Cardiac muscle cell (in vitro differentiated cells and primary cell): ENCODE measurements around the gene MAP9. TPM values are rescaled to one million over a fixed set of nuclear protein-coding genes. Genes with fewer than 3 reads are reported as not detected.
"Not testable (repeated sequence)": the region's sequence is repeated elsewhere in the genome, so short reads cannot be mapped to it uniquely, and the experiment has no call there.

Source experiments
- DNase-seq, 2 donors: peaks; one replicate each; pipeline versions ENCODE4 v3.0.0 to v3.0.0-alpha.2; 2010 to 2017; ENCODE audit warnings: low read depth in 1 of 2, low spot score in 1 of 2
- H3K27ac ChIP-seq: fragments of 200-600 bp; sonication (generic); 2 replicates; pipeline ENCODE4 v1.5.1; 2016
- H3K27me3 ChIP-seq: fragments of 200-600 bp; sonication (generic); 2 replicates; pipeline ENCODE4 v1.6.0; 2016; ENCODE audit warnings: control low read depth
- H3K36me3 ChIP-seq: fragments of 200-600 bp; sonication (generic); 2 replicates; pipeline ENCODE4 v1.5.1; 2016; ENCODE audit warnings: control low read depth
- H3K4me1 ChIP-seq: fragments of 200-600 bp; sonication (generic); 2 replicates; pipeline ENCODE4 v1.8.1; 2017; ENCODE audit warnings: low read depth, mild to moderate bottlenecking, mixed run types
- H3K4me3 ChIP-seq: fragments of 200-600 bp; sonication (generic); 2 replicates; pipeline ENCODE4 v1.5.1; 2016; ENCODE audit warnings: mild to moderate bottlenecking
- H3K9me3 ChIP-seq: fragments of 200-600 bp; sonication (generic); 2 replicates; pipeline ENCODE4 v1.5.1; 2017; ENCODE audit warnings: low read depth, mild to moderate bottlenecking, control low read depth
- CTCF ChIP-seq: IDR thresholded peaks from 2 replicates; pipeline ENCODE4 v1.5.1; 2012; ENCODE audit warnings: low read depth, mild to moderate bottlenecking, low read length
- polyA plus RNA-seq: library from polyadenylated mRNA; unstranded; fragments of >200 nt; fragmentation: Nextera tagmentation; extraction: Ambion mirVana; gene quantifications from 2 replicates; pipeline ENCODE4 v1.2.1, GENCODE V29; 2016
- total RNA-seq: library from RNA; depleted of rRNA; stranded (reverse); fragments of >200 nt; gene quantifications from 2 replicates; pipeline ENCODE4 v1.2.3, GENCODE V29; 2016

Gene MAP9
- total and polyA plus RNA-seq, 2 experiments from 2014 or later, result 20.3 to 41.9 TPM

GRCh38 chr4:155322782-155323181, 54.0 kb downstream of the MAP9 start:
- no peaks in the 10 kb centered on the region for H3K27me3 ChIP-seq
- H3K4me3 ChIP-seq, result no peak overlapping the region
- no peak overlapping the region for H3K27ac ChIP-seq
- no peaks in the 10 kb centered on the region for H3K4me1 ChIP-seq
- no peak for TF ChIP-seq CTCF
- no peaks in the 10 kb centered on the region for H3K9me3 ChIP-seq
- DNase-seq, result no peak
- H3K36me3 ChIP-seq, result no peaks in the 10 kb centered on the region

GRCh38 chr4:155321006-155321405, 55.8 kb downstream of the MAP9 start:
- Histone ChIP-seq H3K27me3 (no peaks in the 10 kb centered on the region), H3K27ac (no peak overlapping the region), H3K4me3 (no peak overlapping the region), H3K9me3 (no peaks in the 10 kb centered on the region), H3K36me3 (no peaks in the 10 kb centered on the region), H3K4me1 (no peaks in the 10 kb centered on the region)
- no peak for TF ChIP-seq CTCF
- no peak for DNase-seq

- Histone ChIP-seq H3K27me3 (no peaks in the 10 kb centered on the region), H3K4me1 (no peaks in the 10 kb centered on the region), H3K4me3 (no peak overlapping the region), H3K36me3 (no peaks in the 10 kb centered on the region), H3K27ac (no peak overlapping the region), H3K9me3 (no peaks in the 10 kb centered on the region)
- TF ChIP-seq CTCF, result no peak
- no peak for DNase-seq
These were observed 57.2 kb downstream of the MAP9 start for GRCh38 chr4:155319516-155319915.

- H3K9me3 ChIP-seq, DNase-seq, H3K4me1 ChIP-seq, H3K27ac ChIP-seq, H3K27me3 ChIP-seq, H3K36me3 ChIP-seq, H3K4me3 ChIP-seq: not testable (repeated sequence)
These were observed 64.7 kb downstream of the MAP9 start for GRCh38 chr4:155312027-155312426.

GRCh38 chr4:155307731-155308277, 69.0 kb downstream of the MAP9 start:
- H3K4me3 ChIP-seq, result no peak overlapping the region
- no peaks in the 10 kb centered on the region for H3K36me3 ChIP-seq
- H3K9me3 ChIP-seq, result no peaks in the 10 kb centered on the region
- DNase-seq, result no peak
- no peak for TF ChIP-seq CTCF
- no peaks in the 10 kb centered on the region for H3K27me3 ChIP-seq
- no peaks in the 10 kb centered on the region for H3K4me1 ChIP-seq
- H3K27ac ChIP-seq, result no peak overlapping the region

- Histone ChIP-seq H3K4me1 (no peaks in the 10 kb centered on the region), H3K27ac (no peak overlapping the region), H3K4me3 (no peak overlapping the region), H3K36me3 (no peaks in the 10 kb centered on the region), H3K27me3 (no peaks in the 10 kb centered on the region), H3K9me3 (no peaks in the 10 kb centered on the region)
- DNase-seq, result no peak
- no peak for TF ChIP-seq CTCF
These were observed 71.1 kb downstream of the MAP9 start for GRCh38 chr4:155305619-155306018.
